Neural cell (in vitro differentiated cells): ENCODE measurements around the gene ARGLU1.

Source experiments
- CTCF ChIP-seq: fragments of 450-650 bp; IDR thresholded peaks from 2 replicates; pipeline ENCODE4 v1.5.1; 2014; ENCODE audit warnings: antibody characterized with exemption, mild to moderate bottlenecking, moderate library complexity; ENCODE audit not compliant: poor library complexity, severe bottlenecking
- EP300 ChIP-seq: fragments of 450-650 bp; conservative IDR thresholded peaks from 2 replicates; pipeline ENCODE4 v1.6.1; 2014; ENCODE audit warnings: antibody characterized with exemption, mild to moderate bottlenecking, moderate library complexity; ENCODE audit not compliant: poor library complexity, severe bottlenecking
- EZH2 ChIP-seq: fragments of 200-600, 300-800 bp; shearing (Covaris generic), sonication (generic); IDR thresholded peaks from 2 replicates; pipeline ENCODE4 v1.6.1; 2014; ENCODE audit warnings: antibody characterized with exemption, low read length, borderline replicate concordance, mild to moderate bottlenecking; ENCODE audit not compliant: insufficient read depth, poor library complexity, severe bottlenecking
- MXI1 ChIP-seq: fragments of 450-650 bp; conservative IDR thresholded peaks from 2 replicates; pipeline ENCODE4 v1.6.1; 2014; ENCODE audit warnings: antibody characterized with exemption, mild to moderate bottlenecking; ENCODE audit not compliant: poor library complexity, severe bottlenecking
- POLR2AphosphoS5 ChIP-seq: IDR thresholded peaks from 2 replicates; pipeline ENCODE4 v1.6.1; 2012
- RAD21 ChIP-seq: fragments of 450-650 bp; conservative IDR thresholded peaks from 2 replicates; pipeline ENCODE4 v1.6.1; 2014; ENCODE audit warnings: antibody characterized with exemption, mild to moderate bottlenecking, moderate library complexity
- REST ChIP-seq: IDR thresholded peaks from 2 replicates; pipeline ENCODE4 v1.6.1; 2012; ENCODE audit warnings: borderline replicate concordance
- TAF1 ChIP-seq: IDR thresholded peaks from 2 replicates; pipeline ENCODE4 v1.6.1; 2012; ENCODE audit warnings: low read depth

- peak; percentile 55 for TF ChIP-seq CTCF
- TF ChIP-seq EP300, result peak; percentile 59
- no peak for TF ChIP-seq MXI1
- peak; percentile 91 for TF ChIP-seq POLR2AphosphoS5
- no peak for TF ChIP-seq EZH2
- peak; percentile 63 for TF ChIP-seq RAD21
- peak; percentile 78 for TF ChIP-seq TAF1
- peak; percentile 30 for TF ChIP-seq REST
These were observed 32.2 kb downstream of the ARGLU1 start, which contains the start of gene EFNB2 for GRCh38 chr13:106535552-106536243.
